ENCODE data around the gene KIF20B. TPM values are rescaled to one million over a fixed set of nuclear protein-coding genes. Genes with fewer than 3 reads are reported as not detected.
A peak's percentile ranks its signal among the peaks of the same experiment; 100 is the strongest.

The KIF20B gene
- total and polyA plus RNA-seq, 5 donors from 2014 or later: 12.0 to 42.8 (median 18.4) TPM

GRCh38 chr10:89710753-89711152, 9.4 kb downstream of the KIF20B start:
- Histone ChIP-seq H3K4me1 (ENCODE audit: control insufficient read depth, insufficient read depth, low read length, poor library complexity, severe bottlenecking) (peaks cover 11% of the 10 kb centered on the region), H3K9me3 (ENCODE audit: control insufficient read depth in 2 of 2, low read length in 2 of 2) (no peaks in the 10 kb centered on the region), H3K4me3 (ENCODE audit: low read depth, low read length) (no peak overlapping the region), H3K27ac (ENCODE audit: insufficient read depth, low read length, poor library complexity, severe bottlenecking) (no peak overlapping the region), H3K36me3 (ENCODE audit: control insufficient read depth, insufficient read depth, low read length) (peaks cover 13% of the 10 kb centered on the region), H3K27me3 (ENCODE audit: control insufficient read depth, insufficient read depth, low read length) (no peaks in the 10 kb centered on the region)
- Mint-ChIP-seq H3K9me3 (no peaks in the 10 kb centered on the region), H3K27ac (peak overlapping the region in 1 of 3 donors; percentile 55), H3K27me3 (no peaks in the 10 kb centered on the region), H3K4me1 (peaks cover 14 to 28% (median 22%) of the 10 kb centered on the region in 4 donors), H3K36me3 (peaks cover 16% of the 10 kb centered on the region), H3K4me3 (no peak overlapping the region)
- no peak for DNase-seq
- no peak for ATAC-seq (ENCODE audit: low read depth in 2 of 2)

- ATAC-seq (ENCODE audit: low read depth in 2 of 2): no peak
- Histone ChIP-seq H3K9me3 (ENCODE audit: control insufficient read depth in 2 of 2, low read length in 2 of 2) (no peaks in the 10 kb centered on the region), H3K4me1 (ENCODE audit: control insufficient read depth, insufficient read depth, low read length, poor library complexity, severe bottlenecking) (peaks cover 11% of the 10 kb centered on the region), H3K4me3 (ENCODE audit: low read depth, low read length) (no peak overlapping the region), H3K27me3 (ENCODE audit: control insufficient read depth, insufficient read depth, low read length) (no peaks in the 10 kb centered on the region), H3K36me3 (ENCODE audit: control insufficient read depth, insufficient read depth, low read length) (peaks cover 8% of the 10 kb centered on the region), H3K27ac (ENCODE audit: insufficient read depth, low read length, poor library complexity, severe bottlenecking) (no peak overlapping the region)
- H3K4me1 Mint-ChIP-seq: peaks cover 11 to 25% (median 17%) of the 10 kb centered on the region in 4 donors
- no peaks in the 10 kb centered on the region for H3K27me3 Mint-ChIP-seq
- no peak for DNase-seq
- H3K4me3 Mint-ChIP-seq: no peak overlapping the region
- H3K36me3 Mint-ChIP-seq: peaks cover 20% of the 10 kb centered on the region
- no peak overlapping the region for H3K27ac Mint-ChIP-seq
- H3K9me3 Mint-ChIP-seq: peaks cover 0 to 2% (median 0%) of the 10 kb centered on the region in 7 donors
Observed at GRCh38 chr10:89734616-89735015, 33.2 kb downstream of the KIF20B start.

GRCh38 chr10:89738551-89739209, 37.3 kb downstream of the KIF20B start:
- H3K9me3 ChIP-seq (ENCODE audit: control insufficient read depth in 2 of 2, low read length in 2 of 2): no peaks in the 10 kb centered on the region
- DNase-seq: peak in 2 of 3 donors; percentile 21 to 78
- H3K36me3 ChIP-seq (ENCODE audit: control insufficient read depth, insufficient read depth, low read length): peaks cover 3% of the 10 kb centered on the region
- H3K36me3 Mint-ChIP-seq: peaks cover 10% of the 10 kb centered on the region
- ATAC-seq (ENCODE audit: low read depth in 2 of 2): peak; percentile 58 to 64
- H3K27ac Mint-ChIP-seq: peak overlapping the region; percentile 33 to 89 (median 86)
- no peaks in the 10 kb centered on the region for H3K27me3 ChIP-seq (ENCODE audit: control insufficient read depth, insufficient read depth, low read length)
- no peaks in the 10 kb centered on the region for H3K27me3 Mint-ChIP-seq
- H3K4me1 ChIP-seq (ENCODE audit: control insufficient read depth, insufficient read depth, low read length, poor library complexity, severe bottlenecking): peaks cover 11% of the 10 kb centered on the region
- peak overlapping the region; percentile 78 for H3K4me3 ChIP-seq (ENCODE audit: low read depth, low read length)
- peak overlapping the region; percentile 38 to 85 (median 46) for H3K4me3 Mint-ChIP-seq
- peaks cover 12 to 35% (median 19%) of the 10 kb centered on the region in 4 donors for H3K4me1 Mint-ChIP-seq
- no peaks in the 10 kb centered on the region for H3K9me3 Mint-ChIP-seq
- H3K27ac ChIP-seq (ENCODE audit: insufficient read depth, low read length, poor library complexity, severe bottlenecking): peak overlapping the region; percentile 37

- peaks cover 11% of the 10 kb centered on the region for H3K4me1 ChIP-seq (ENCODE audit: control insufficient read depth, insufficient read depth, low read length, poor library complexity, severe bottlenecking)
- H3K9me3 Mint-ChIP-seq: no peaks in the 10 kb centered on the region
- no peak overlapping the region for H3K27ac Mint-ChIP-seq
- H3K4me1 Mint-ChIP-seq: peaks cover 12 to 29% (median 19%) of the 10 kb centered on the region in 4 donors
- ATAC-seq (ENCODE audit: low read depth in 2 of 2) (no peak), DNase-seq (peak in 1 of 3 donors; percentile 6)
- no peak overlapping the region for H3K4me3 ChIP-seq (ENCODE audit: low read depth, low read length)
- H3K27ac ChIP-seq (ENCODE audit: insufficient read depth, low read length, poor library complexity, severe bottlenecking): no peak overlapping the region
- no peaks in the 10 kb centered on the region for H3K27me3 ChIP-seq (ENCODE audit: control insufficient read depth, insufficient read depth, low read length)
- peaks cover 16% of the 10 kb centered on the region for H3K36me3 Mint-ChIP-seq
- no peak overlapping the region for H3K4me3 Mint-ChIP-seq
- H3K27me3 Mint-ChIP-seq: no peaks in the 10 kb centered on the region
- H3K9me3 ChIP-seq (ENCODE audit: control insufficient read depth in 2 of 2, low read length in 2 of 2): no peaks in the 10 kb centered on the region
- peaks cover 11% of the 10 kb centered on the region for H3K36me3 ChIP-seq (ENCODE audit: control insufficient read depth, insufficient read depth, low read length)
Observed at GRCh38 chr10:89741126-89741762, 39.9 kb downstream of the KIF20B start.

GRCh38 chr10:89744026-89744425, 42.6 kb downstream of the KIF20B start:
- no peaks in the 10 kb centered on the region for H3K9me3 Mint-ChIP-seq
- peaks cover 4 to 16% (median 7%) of the 10 kb centered on the region in 4 donors for H3K4me1 Mint-ChIP-seq

GRCh38 chr10:89745903-89746302, 44.5 kb downstream of the KIF20B start:
- H3K27me3 ChIP-seq (ENCODE audit: control insufficient read depth, insufficient read depth, low read length): no peaks in the 10 kb centered on the region
- DNase-seq (no peak), ATAC-seq (ENCODE audit: low read depth in 2 of 2) (no peak)
- Mint-ChIP-seq H3K36me3 (peaks cover 22% of the 10 kb centered on the region), H3K27me3 (no peaks in the 10 kb centered on the region), H3K4me1 (peaks cover 5 to 15% (median 5%) of the 10 kb centered on the region in 4 donors), H3K27ac (no peak overlapping the region), H3K4me3 (no peak overlapping the region), H3K9me3 (no peaks in the 10 kb centered on the region)
- no peak overlapping the region for H3K4me3 ChIP-seq (ENCODE audit: low read depth, low read length)
- peaks cover 12% of the 10 kb centered on the region for H3K36me3 ChIP-seq (ENCODE audit: control insufficient read depth, insufficient read depth, low read length)
- H3K4me1 ChIP-seq (ENCODE audit: control insufficient read depth, insufficient read depth, low read length, poor library complexity, severe bottlenecking): no peaks in the 10 kb centered on the region
- H3K27ac ChIP-seq (ENCODE audit: insufficient read depth, low read length, poor library complexity, severe bottlenecking): no peak overlapping the region
- no peaks in the 10 kb centered on the region for H3K9me3 ChIP-seq (ENCODE audit: control insufficient read depth in 2 of 2, low read length in 2 of 2)

More at GRCh38 chr10:89744026-89744425, 42.6 kb downstream of the KIF20B start:
- Histone ChIP-seq H3K27me3 (ENCODE audit: control insufficient read depth, insufficient read depth, low read length) (no peaks in the 10 kb centered on the region), H3K36me3 (ENCODE audit: control insufficient read depth, insufficient read depth, low read length) (peaks cover 12% of the 10 kb centered on the region), H3K4me3 (ENCODE audit: low read depth, low read length) (no peak overlapping the region), H3K27ac (ENCODE audit: insufficient read depth, low read length, poor library complexity, severe bottlenecking) (no peak overlapping the region), H3K9me3 (ENCODE audit: control insufficient read depth in 2 of 2, low read length in 2 of 2) (no peaks in the 10 kb centered on the region), H3K4me1 (ENCODE audit: control insufficient read depth, insufficient read depth, low read length, poor library complexity, severe bottlenecking) (no peaks in the 10 kb centered on the region)
- no peak for DNase-seq
- Mint-ChIP-seq H3K4me3 (no peak overlapping the region), H3K27me3 (no peaks in the 10 kb centered on the region), H3K27ac (no peak overlapping the region), H3K36me3 (peaks cover 22% of the 10 kb centered on the region)
- ATAC-seq (ENCODE audit: low read depth in 2 of 2): no peak

GRCh38 chr10:89750441-89750840, 49.1 kb downstream of the KIF20B start:
- Histone ChIP-seq H3K27ac (ENCODE audit: insufficient read depth, low read length, poor library complexity, severe bottlenecking) (no peak overlapping the region), H3K4me1 (ENCODE audit: control insufficient read depth, insufficient read depth, low read length, poor library complexity, severe bottlenecking) (no peaks in the 10 kb centered on the region), H3K4me3 (ENCODE audit: low read depth, low read length) (no peak overlapping the region), H3K27me3 (ENCODE audit: control insufficient read depth, insufficient read depth, low read length) (no peaks in the 10 kb centered on the region), H3K36me3 (ENCODE audit: control insufficient read depth, insufficient read depth, low read length) (peaks cover 15% of the 10 kb centered on the region), H3K9me3 (ENCODE audit: control insufficient read depth in 2 of 2, low read length in 2 of 2) (no peaks in the 10 kb centered on the region)
- Mint-ChIP-seq H3K4me3 (no peak overlapping the region), H3K27me3 (no peaks in the 10 kb centered on the region), H3K27ac (no peak overlapping the region), H3K9me3 (no peaks in the 10 kb centered on the region), H3K4me1 (peaks cover 0 to 6% (median 2%) of the 10 kb centered on the region in 4 donors), H3K36me3 (peaks cover 22% of the 10 kb centered on the region)
- no peak for ATAC-seq (ENCODE audit: low read depth in 2 of 2)
- peak in 1 of 3 donors; percentile 20 for DNase-seq

Measured in CD4-positive, CD25-positive, alpha-beta regulatory T cell (primary cell).